ENCODE results near the gene OR6M1.

DNA sequence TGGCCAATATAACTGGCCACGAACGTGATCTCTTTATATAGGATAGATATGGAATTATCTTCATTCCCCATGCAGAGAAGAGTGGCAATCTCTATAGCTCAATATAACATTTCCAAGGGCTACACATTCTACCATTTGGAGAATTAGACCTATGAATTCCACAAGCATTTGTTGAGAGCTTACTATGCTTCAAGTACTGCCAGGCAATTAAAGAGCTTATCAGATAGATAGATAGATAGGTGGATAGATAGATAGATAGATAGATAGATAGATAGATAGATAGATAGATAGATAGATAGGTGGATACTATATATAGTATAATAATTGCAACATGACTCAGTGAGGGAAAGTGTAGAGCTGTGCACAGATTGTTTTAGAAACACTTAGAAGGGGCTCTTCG lies 50.3 kb downstream of the OR6M1 start:
- no peak for TF ChIP-seq GATA2 (IDR thresholded peaks at IDR 0.05; ENCODE audit: low read depth, low read length)
- TF ChIP-seq GATA3 (IDR thresholded peaks at IDR 0.05; ENCODE audit: low read depth, low read length), result no peak

Data from SH-SY5Y (cell line).